ENCODE data around the gene DMD. TPM values are rescaled to one million over a fixed set of nuclear protein-coding genes. Genes with fewer than 3 reads are reported as not detected.

Gene DMD
- total RNA-seq, 3 donors from 2014 or later, result 11.2 to 140 (median 12.6) TPM

GRCh38 chrX:32016195-32016594 is 1195.2 kb downstream of the DMD start:
- H3K4me1 ChIP-seq (ENCODE audit: low read depth), result no peaks in the 10 kb centered on the region
- H3K4me3 ChIP-seq, result no peak overlapping the region
- DNase-seq (no peak), ATAC-seq (no peak)
- intact Hi-C loops (cut with DNase I, micrococcal nuclease), result no loop called here
- no peaks in the 10 kb centered on the region for H3K9me3 ChIP-seq
- TF ChIP-seq, protein P1, sequence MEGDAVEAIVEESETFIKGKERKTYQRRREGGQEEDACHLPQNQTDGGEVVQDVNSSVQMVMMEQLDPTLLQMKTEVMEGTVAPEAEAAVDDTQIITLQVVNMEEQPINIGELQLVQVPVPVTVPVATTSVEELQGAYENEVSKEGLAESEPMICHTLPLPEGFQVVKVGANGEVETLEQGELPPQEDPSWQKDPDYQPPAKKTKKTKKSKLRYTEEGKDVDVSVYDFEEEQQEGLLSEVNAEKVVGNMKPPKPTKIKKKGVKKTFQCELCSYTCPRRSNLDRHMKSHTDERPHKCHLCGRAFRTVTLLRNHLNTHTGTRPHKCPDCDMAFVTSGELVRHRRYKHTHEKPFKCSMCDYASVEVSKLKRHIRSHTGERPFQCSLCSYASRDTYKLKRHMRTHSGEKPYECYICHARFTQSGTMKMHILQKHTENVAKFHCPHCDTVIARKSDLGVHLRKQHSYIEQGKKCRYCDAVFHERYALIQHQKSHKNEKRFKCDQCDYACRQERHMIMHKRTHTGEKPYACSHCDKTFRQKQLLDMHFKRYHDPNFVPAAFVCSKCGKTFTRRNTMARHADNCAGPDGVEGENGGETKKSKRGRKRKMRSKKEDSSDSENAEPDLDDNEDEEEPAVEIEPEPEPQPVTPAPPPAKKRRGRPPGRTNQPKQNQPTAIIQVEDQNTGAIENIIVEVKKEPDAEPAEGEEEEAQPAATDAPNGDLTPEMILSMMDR (IDR thresholded peaks at IDR 0.05), result no peak
- no peaks in the 10 kb centered on the region for H3K36me3 ChIP-seq (ENCODE audit: low read depth)

DNA sequence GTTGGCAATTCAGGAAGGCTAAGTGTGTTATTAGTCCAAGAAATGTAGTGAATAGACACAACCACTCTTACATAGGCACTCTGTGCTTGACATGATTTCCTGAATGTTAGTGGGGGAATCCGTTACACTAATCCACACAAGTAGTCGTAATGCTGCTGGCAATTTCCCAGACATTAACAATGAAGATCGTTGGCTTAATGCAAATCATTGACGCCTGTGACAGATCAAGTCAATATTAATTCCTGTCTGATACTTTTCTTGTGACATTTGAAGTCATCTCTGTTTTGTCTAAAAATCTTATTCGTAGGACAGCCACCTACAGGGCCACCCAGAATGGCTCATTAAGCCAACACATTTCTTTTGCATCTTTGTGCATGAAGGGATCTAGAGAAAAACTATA is 1200.4 kb downstream of the DMD start:
- Histone ChIP-seq H3K4me3 (no peak overlapping the region), H3K36me3 (ENCODE audit: low read depth) (no peaks in the 10 kb centered on the region), H3K9me3 (no peaks in the 10 kb centered on the region), H3K4me1 (ENCODE audit: low read depth) (no peaks in the 10 kb centered on the region)
- TF ChIP-seq, protein P1 (IDR thresholded peaks at IDR 0.05), result no peak
- intact Hi-C loops (cut with DNase I, micrococcal nuclease), result no loop called here
- DNase-seq, result no peak
- no peak for ATAC-seq

DNA sequence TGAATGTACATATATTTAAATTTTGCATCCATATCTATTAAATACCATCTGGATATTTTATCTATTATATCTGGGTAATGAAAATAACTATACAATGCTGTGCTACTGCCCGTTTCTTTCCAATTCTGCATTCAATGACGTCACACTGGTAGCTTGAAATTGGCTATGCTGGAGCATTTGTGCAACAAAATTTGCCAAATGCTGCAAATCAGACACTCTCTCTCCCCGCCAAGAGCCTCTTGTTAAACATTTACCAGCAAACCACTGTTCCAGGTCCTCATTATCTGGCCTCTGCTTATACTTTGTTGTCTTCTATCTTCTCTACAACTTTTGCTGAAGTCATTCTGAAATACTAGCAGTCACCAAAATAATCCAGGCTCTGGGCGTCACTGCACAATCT is 1201.1 kb downstream of the DMD start:
- TF ChIP-seq, protein P1 (IDR thresholded peaks at IDR 0.05), result no peak
- ATAC-seq (no peak), DNase-seq (no peak)
- no peaks in the 10 kb centered on the region for H3K36me3 ChIP-seq (ENCODE audit: low read depth)
- no peak overlapping the region for H3K4me3 ChIP-seq
- H3K9me3 ChIP-seq, result no peaks in the 10 kb centered on the region
- no peaks in the 10 kb centered on the region for H3K4me1 ChIP-seq (ENCODE audit: low read depth)
- intact Hi-C loops (cut with DNase I, micrococcal nuclease), result no loop called here

GRCh38 chrX:31993637-31994036 is 1217.7 kb downstream of the DMD start:
- no peaks in the 10 kb centered on the region for H3K4me1 ChIP-seq (ENCODE audit: low read depth)
- DNase-seq (no peak), ATAC-seq (no peak)
- no peaks in the 10 kb centered on the region for H3K36me3 ChIP-seq (ENCODE audit: low read depth)
- TF ChIP-seq, protein P1 (IDR thresholded peaks at IDR 0.05), result no peak
- intact Hi-C loops (cut with DNase I, micrococcal nuclease), result no loop called here
- no peaks in the 10 kb centered on the region for H3K9me3 ChIP-seq
- no peak overlapping the region for H3K4me3 ChIP-seq

DNA sequence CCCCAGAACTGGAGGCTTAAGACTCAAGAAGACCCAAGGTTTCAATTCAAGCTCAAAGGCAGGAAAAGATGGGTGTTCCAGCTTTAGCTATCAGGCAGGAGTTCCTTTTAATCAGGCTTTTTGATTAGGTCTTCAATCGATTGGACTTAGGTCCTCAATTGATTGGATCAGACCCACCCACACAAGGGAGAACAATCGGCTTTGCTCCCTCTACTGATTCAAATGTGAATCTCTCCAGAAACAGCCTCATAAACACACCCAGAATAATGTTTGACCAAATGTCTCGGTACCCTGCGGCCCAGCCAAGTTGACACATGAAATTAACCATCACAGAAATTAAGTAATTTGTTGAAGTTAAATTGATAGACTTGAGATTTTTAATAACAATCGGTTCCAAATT is 1222.4 kb downstream of the DMD start:
- Histone ChIP-seq H3K36me3 (ENCODE audit: low read depth) (no peaks in the 10 kb centered on the region), H3K4me1 (ENCODE audit: low read depth) (no peaks in the 10 kb centered on the region), H3K9me3 (no peaks in the 10 kb centered on the region), H3K4me3 (no peak overlapping the region)
- DNase-seq, result no peak
- TF ChIP-seq, protein P1 (IDR thresholded peaks at IDR 0.05), result no peak
- intact Hi-C loops (cut with DNase I, micrococcal nuclease), result no loop called here
- no peak for ATAC-seq

DNA sequence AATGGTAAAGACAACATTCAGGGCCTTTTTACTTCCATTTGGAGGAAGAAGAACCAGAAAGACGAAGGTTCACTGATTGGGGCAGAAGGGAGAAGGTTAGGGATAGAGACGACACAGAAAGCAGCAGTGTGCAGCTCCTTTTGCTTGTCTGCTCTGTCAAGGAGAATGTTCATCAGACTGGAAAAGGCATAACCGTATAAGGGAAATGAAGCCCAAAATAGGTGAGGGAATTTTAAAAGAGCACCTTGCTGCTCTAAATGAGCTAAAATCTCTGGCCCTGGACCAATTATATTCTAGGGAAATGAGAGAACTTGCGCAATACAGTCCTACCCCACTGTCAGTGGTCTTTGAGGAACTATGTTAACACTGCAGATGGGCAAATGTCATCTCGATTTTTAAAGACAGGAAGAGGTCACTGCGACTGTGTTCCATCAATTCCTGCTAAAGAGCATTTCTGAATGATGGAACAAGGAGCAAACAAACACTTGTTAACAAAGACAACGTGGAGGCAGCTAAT is 1229.7 kb downstream of the DMD start:
- intact Hi-C loops (cut with DNase I, micrococcal nuclease), result no loop called here
- Histone ChIP-seq H3K4me1 (ENCODE audit: low read depth) (no peaks in the 10 kb centered on the region), H3K9me3 (no peaks in the 10 kb centered on the region), H3K36me3 (ENCODE audit: low read depth) (no peaks in the 10 kb centered on the region), H3K4me3 (no peak overlapping the region)
- TF ChIP-seq, protein P1 (IDR thresholded peaks at IDR 0.05), result no peak
- no peak for DNase-seq
- ATAC-seq, result no peak
